Measurements from ENCODE around the gene GALNT17.

Gene GALNT17

GRCh38 chr7:71132127-71132376, at the start of gene GALNT17:
Gene GALNT17, plus strand, starts transcription at chr7:71132144.
- no peak for DNase-seq

DNA sequence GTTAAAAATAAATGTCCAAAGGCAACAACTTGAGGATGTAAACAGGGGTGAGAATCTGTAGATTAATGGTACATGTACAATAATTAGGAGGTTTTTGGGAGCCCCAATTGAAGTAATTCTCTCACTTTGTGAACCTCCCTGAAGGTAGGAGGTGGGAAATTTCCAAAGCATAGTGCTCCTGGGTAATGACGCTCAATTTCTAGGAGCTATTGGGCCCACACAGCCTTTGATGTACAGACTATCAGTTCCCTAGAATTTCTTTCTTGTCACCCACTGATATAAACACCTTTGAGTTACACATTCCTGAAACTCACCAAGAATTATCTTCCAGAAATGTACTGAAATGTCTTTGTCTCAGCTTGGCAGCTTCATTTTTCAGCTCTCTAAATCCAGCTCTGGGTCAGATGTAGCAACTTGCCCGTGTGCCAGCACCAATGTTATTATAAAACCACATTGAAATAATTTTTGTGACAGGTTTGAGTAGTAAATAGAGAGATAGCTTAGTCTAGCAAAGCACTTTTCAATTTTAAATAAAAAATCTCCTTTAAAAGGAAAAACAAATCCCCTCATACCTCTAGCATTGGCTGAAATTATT, 36.6 kb upstream of the GALNT17 start:
- DNase-seq: no peak

DNA sequence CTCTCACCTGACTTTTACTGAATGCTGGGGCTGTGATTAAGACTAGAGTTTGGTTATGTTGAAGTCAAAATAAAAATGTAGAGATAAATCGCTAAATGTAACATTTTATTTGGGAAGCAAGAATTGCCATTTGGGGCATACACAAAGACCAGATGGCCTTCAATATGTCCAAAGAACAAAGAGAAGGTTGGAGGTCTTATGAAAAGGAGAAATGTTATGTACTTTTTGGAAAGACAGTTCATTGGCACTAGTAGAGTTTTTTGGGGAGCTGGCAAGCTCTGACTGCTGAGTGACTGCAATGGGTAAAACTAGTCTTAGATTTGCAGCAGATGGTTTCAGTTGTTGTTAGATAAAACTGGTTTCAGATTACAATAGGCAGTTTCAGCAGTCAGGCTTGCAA, 35.6 kb upstream of the GALNT17 start:
- DNase-seq: no peak

GRCh38 chr7:71106226-71106625, 25.7 kb upstream of the GALNT17 start:
- DNase-seq: no peak

GRCh38 chr7:71112436-71112835, 19.5 kb upstream of the GALNT17 start:
- DNase-seq: no peak

DNA sequence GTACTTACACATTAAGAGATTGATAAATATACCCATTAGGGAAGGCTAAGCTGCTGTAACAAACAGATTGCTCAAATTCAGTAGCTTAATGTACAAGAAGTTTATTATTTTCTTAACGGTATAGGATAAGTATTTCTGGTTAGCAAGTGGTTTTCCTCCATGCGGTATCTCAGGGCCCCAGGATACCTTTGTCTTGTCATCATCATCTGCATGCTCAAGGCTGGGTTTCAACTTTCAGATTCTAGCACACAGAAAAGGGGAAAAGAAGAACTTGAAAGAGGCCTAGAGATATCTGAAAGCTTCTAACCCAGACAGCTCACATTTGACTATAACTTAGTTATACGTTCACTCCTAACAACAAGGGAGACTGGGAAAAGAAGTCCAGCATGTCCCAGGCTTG, 11.8 kb upstream of the GALNT17 start:
- no peak for DNase-seq

DNA sequence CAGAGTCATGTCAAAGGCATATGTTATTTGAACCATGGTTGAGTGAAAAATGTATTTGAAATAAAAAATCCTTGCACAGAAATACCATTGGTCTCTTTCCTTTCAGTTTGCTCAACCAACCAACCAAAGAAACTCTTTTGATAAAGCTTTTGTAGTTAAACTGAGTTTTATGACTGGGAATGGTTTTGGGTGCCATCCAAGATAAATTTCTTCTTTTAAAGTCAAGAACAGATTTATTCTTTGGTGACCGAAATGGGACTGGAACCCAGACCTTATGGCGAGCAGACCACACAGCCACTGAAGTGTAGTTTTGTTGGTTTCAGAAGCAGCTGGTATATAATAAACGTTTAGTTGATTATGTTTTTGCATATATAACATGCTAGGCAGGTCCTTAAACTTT, 2.8 kb upstream of the GALNT17 start:
- DNase-seq: no peak

DNA sequence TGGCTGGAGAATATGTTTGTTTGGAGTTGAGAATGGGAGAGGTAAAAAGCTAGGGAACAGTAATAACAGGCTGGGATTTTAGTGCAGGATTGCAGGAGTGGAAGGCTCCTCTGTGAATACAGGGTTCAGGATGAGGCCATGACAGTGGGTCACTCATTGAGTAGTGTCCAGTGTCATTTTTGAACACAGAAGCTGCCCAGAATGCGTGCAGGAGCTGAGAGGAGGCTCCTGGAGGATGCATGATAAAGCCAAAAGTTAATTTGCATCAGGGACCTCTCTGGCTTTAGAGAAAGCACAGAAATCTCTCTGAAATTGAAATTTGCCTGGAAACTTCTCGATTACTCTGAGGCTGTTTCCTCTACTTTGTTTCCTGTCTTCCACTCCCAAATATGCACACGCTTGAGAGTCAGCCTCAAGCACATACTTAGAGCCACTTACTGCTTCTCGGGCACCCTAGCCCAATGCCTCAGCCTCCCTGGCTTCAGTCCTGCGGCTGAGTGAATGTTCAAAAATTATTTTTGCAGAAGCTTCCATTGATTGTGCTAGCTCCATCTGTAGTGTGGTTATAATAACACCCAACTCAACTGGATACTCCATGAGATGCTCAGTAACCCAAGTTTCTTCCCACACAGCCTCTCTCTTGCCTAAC, 1.8 kb upstream of the GALNT17 start:
- DNase-seq: no peak

DNA sequence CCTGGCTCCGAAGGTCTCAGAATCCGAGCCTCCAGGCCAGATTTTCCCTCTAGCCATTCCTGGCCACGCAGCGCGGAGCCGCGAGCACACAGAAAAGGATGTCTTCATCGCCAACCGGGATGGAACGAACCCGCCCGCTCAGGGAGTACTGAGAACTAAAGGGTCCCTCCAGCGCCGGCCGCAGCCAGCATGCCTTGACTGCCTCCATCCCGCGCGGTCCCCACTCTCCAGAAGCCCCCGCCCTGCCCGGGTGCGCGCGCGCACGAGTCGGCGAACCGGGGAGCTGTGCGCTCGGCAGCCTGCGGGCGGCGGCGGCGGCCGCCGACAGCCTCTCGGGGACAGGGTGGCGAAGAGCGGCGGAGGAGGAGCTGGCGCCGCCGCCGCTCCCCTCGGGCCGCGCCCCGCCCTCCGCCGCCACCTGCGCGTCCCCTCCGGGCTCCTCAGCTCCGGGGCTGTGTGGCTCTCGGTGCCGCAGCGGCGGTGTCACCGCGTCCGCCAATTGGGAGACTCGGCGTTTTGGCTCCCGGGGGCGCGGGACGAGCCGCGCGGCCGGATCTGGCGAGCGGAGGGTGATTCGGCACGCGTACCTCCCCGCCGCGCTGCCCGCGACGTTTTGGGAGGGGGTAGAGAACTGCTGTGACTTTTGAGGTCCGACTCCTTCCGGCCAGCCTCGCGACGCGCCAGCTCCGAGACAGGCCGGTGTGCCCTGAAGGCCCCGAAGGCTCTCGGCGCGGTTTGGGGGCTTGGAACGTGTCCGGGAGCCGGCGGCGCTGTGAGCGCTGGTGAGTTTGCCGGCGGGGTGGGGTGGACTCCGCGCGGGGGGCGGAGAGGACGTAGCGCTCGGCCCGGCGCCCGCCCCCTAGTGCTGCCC, 453 bp upstream of the GALNT17 start:
- peak; percentile 9 for DNase-seq

DNA sequence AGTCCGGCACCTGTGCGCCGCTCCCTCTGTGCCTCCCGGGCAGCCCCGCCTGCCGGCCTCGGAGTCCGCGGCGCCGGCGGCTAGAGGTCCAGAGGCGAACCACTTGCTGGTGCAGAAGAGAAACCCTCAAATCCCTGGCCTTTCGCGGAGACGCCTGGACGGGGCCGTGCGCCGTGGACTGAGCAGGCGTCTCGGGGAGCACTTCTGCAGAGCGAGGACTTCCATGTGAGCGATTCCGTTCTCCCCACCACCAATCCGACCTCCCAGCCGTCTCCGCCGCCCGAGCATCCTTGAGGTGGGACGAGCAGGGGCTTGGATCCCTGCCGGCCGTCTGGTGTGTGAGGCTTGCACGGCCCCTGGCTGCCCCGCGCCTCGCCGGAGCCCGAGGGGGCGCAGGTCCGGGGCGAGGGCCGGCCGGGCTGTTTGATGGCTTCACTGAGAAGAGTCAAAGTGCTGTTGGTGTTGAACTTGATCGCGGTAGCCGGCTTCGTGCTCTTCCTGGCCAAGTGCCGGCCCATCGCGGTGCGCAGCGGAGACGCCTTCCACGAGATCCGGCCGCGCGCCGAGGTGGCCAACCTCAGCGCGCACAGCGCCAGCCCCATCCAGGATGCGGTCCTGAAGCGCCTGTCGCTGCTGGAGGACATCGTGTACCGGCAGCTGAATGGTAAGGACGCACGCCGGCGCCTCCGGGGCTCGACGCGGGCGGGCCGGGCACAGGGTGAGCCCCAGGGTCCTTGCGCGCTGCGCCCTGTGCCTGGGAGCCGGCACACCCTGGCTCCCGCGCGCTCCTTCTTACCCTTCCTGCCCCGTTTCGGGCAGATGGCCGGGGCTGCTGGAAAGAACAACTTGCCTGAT, 660 bp downstream of the GALNT17 start:
- no peak for DNase-seq

DNA sequence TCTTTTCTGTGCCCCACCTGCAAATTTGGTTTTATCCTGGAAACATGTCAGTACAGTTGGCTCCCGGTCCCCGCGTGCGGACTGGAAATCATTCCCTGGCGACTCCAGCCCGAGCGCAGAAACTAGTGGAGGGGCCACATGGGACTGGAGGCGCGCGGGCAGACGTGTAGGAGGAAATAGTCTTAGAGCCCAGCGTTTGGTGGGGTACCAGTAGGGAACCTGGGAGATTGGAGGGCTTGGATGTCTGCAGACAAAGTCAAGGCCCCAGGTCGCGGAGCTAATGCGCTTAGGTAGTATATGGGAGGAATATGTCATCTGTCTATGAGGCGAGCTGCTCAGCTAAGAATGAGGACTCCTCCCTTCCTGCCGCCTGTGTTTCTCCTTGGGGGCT, 1.3 kb downstream of the GALNT17 start:
- DNase-seq: no peak

GRCh38 chr7:71133856-71134255, 1.9 kb downstream of the GALNT17 start:
- DNase-seq: no peak

- DNase-seq: no peak
Measured at GRCh38 chr7:71135116-71135515, 3.2 kb downstream of the GALNT17 start.

DNA sequence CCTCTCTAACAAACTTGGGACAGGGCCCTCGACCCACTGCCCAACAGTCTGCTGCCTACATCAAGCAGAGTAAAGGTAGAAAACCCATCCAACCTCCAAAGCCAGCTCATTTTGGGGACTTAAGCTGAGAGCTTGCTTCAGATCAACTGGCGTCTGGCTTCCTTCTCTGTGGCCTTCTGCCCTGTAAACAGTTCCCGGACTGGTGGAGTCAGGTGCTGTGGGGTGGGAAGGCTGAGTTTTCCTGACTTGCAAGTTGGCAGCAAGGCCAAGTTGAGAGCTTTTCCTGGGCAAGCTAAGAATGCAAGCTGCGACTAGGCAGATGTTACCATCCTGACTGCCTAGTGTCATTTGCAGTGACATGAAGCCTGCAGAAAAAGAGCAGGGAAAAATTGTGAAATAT, 3.7 kb downstream of the GALNT17 start:
- no peak for DNase-seq

DNA sequence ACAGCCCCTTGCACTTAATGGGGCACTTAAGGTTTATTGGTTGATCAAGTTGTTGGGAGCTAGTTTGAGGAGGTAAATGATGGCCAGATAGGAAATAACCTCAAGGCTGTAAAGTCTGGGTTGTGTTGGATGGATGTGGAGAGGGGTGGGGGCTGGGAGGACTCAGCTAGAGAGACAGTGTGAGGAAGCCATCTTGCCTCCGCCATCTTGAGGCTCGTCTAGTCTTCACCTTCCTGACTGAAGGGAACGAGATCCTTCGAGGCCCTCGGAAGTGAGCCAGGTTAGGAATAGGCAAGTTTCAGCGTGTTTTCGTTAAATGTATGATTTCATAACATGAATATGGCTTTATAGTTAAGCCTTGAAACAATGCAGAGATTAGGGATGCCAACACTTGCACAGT, 5.5 kb downstream of the GALNT17 start:
- DNase-seq: no peak

DNA sequence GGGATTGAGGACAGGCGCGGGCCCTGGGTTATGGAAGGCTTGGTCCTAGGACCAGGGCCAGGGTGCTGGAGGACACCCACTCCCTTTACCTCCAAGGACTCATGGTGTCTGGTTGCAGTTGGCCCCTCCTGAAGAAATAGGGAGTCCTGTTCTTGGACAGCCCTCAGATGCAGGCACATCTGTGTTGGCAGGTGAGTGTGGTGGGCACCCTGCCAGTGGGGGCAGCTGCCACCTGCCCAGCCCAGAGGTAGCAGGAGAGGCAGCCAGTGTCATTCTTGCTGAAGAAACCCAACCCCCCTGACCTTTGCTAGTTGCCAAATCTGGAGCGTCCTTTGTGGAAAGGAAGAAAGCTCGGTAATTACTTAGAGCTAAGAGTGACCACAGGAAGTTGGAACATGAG, 8.3 kb downstream of the GALNT17 start:
- no peak for DNase-seq

DNA sequence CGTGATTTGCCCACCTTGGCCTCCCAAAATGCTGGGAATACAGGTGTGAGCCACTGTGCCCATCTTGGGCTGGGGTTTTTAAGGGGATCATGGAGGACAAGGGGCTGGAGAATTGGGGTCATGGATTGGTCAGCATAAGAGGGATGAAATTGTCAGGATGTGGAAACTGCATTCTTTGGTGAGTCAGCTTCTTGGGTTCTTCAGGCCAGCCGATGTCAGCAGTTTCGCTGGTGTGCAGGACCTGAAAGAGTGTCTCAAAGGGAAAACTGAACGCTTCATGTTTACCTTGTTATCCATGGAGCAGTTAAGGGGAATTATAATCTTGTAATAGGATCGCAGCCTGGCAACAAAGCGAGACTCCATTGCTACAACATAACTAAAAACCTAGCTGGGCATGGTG, 13.0 kb downstream of the GALNT17 start:
- DNase-seq: no peak

DNA sequence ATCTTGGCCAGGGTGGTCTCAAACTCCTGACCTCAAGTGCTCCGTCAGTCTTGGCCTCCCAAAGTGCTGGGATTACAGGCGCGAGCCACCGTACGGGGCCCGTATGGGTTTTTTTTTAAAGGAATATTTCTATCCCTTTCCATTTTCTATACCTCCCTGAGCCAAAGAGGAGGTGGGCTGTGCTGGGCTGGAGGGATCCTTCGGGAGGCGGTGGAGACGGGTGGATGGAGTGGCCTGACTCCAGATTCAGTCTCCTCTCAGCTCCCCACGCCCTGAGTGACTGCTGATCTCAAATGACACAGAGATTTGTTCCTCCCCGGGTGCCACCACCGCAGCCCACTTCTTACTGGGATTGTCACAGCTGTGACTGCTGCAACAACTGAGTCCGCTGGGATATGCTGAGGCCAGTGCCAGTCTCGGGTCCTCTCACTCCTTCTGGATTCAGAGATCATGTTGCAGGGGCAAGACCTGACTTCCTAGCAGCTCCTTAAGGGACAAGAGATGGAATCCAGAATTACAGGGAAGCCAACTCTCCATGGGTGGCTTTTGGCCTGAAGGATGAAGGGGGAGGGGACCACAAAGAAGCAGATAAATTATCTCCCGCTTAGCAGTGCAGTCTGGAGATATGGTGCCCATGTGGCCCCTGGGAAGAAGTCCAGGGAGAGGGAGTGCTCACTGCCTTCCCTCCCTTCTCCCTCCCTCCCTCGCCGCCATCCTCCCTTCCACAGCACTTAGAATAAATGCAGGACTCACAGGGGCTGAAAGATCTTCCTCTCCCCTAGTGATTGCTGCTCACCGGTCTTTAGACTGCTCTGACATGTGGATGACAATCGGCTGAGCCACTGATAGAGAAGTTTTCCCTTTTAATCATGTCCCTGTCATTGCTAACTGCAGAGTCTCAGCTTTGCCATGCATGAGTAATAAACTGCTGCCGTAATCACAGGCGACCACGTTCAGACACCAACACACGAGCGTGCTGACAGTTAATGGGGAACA, 14.3 kb downstream of the GALNT17 start:
- no peak for DNase-seq

GRCh38 chr7:71148098-71148497, 16.2 kb downstream of the GALNT17 start:
- DNase-seq: no peak

- no peak for DNase-seq
Measured at GRCh38 chr7:71155236-71155635, 23.3 kb downstream of the GALNT17 start.

GRCh38 chr7:71157757-71158156, 25.8 kb downstream of the GALNT17 start:
- DNase-seq: no peak

GRCh38 chr7:71165708-71166107, 33.8 kb downstream of the GALNT17 start:
- no peak for DNase-seq
